IMR-90 (cell line): ENCODE results near the gene CAPN9. TPM values are rescaled to one million over a fixed set of nuclear protein-coding genes. Genes with fewer than 3 reads are reported as not detected.

Experiments
- ATAC-seq: fragments of 200-7000 bp; cut with Tn5 transposase; 2 replicates; pipeline ENCODE4 v1.9.1; 2020; ENCODE audit warnings: low read depth, mild to moderate bottlenecking, moderate library complexity
- BruUV-seq: library from RNA; stranded (reverse); fragments of 400-500 nt; replicated peaks from 2 replicates; lab custom pipeline; 2021; lab: Mats Ljungman, UMichigan
- CTCF ChIA-PET: fragments of 300-600 bp; formaldehyde crosslinking; extraction: SDS; loops from one replicate; lab custom pipeline; 2021; ENCODE audit warnings: antibody characterized with exemption; lab: Yijun Ruan, JAX
- POLR2A ChIA-PET: fragments of 300-600 bp; sonication (Branson Sonifier 250); formaldehyde crosslinking; loops from one replicate; lab custom pipeline; 2022; ENCODE audit warnings: antibody characterized with exemption; ENCODE audit not compliant: unreplicated experiment; lab: Charles Lee
- DNase-seq: peaks from one replicate; pipeline ENCODE4 v3.0.0; 2013
- H2AFZ ChIP-seq: replicated peaks from 2 replicates; pipeline ENCODE3; 2013; ENCODE audit warnings: low read length, mild to moderate bottlenecking; ENCODE audit not compliant: poor library complexity
- H2AK5ac ChIP-seq: 2 replicates; pipeline ENCODE4 v1.6.1; 2013; ENCODE audit warnings: low read depth, low read length, inconsistent platforms
- H2AK9ac ChIP-seq: replicated peaks from 2 replicates; pipeline ENCODE3; 2013; ENCODE audit warnings: mild to moderate bottlenecking, low read depth, low read length, moderate library complexity; ENCODE audit not compliant: poor library complexity
- H2BK120ac ChIP-seq: 2 replicates; pipeline ENCODE4 v1.6.1; 2013; ENCODE audit warnings: low read depth, low read length, inconsistent platforms
- H2BK15ac ChIP-seq: 3 replicates; pipeline ENCODE4 v1.6.1; 2013; ENCODE audit warnings: low read depth, low read length, inconsistent platforms
- H2BK20ac ChIP-seq: 2 replicates; pipeline ENCODE4 v1.6.1; 2013; ENCODE audit warnings: low read depth, mild to moderate bottlenecking, inconsistent platforms, low read length, moderate library complexity
- H2BK5ac ChIP-seq: 2 replicates; pipeline ENCODE4 v1.6.1; 2013; ENCODE audit warnings: mild to moderate bottlenecking, low read depth, low read length, inconsistent platforms; ENCODE audit not compliant: poor library complexity, severe bottlenecking
- H3K14ac ChIP-seq: replicated peaks from 2 replicates; pipeline ENCODE4 v1.6.1; 2013; ENCODE audit warnings: low read depth, low read length, inconsistent platforms
- H3K18ac ChIP-seq: 2 replicates; pipeline ENCODE4 v1.6.1; 2013; ENCODE audit warnings: low read depth, low read length, control low read depth
- H3K23ac ChIP-seq: 2 replicates; pipeline ENCODE4 v1.6.1; 2013; ENCODE audit warnings: low read depth, low read length, inconsistent platforms
- H3K27ac ChIP-seq: 2 replicates; pipeline ENCODE4 v1.5.1; 2013; ENCODE audit warnings: mild to moderate bottlenecking, control low read depth, low read length; ENCODE audit not compliant: insufficient read depth
- H3K27me3 ChIP-seq: 2 replicates; pipeline ENCODE4 v1.6.1; 2013; ENCODE audit warnings: low read length; ENCODE audit not compliant: control insufficient read depth, insufficient read depth
- H3K36me3 ChIP-seq: 2 replicates; pipeline ENCODE4 v1.6.1; 2013; ENCODE audit warnings: low read length, mixed read lengths; ENCODE audit not compliant: control insufficient read depth, insufficient read depth
- H3K4ac ChIP-seq: 2 replicates; pipeline ENCODE4 v1.6.1; 2013; ENCODE audit warnings: low read depth, low read length, inconsistent platforms
- H3K4me1 ChIP-seq: 2 replicates; pipeline ENCODE4 v1.6.1; 2013; ENCODE audit warnings: low read length, mixed read lengths; ENCODE audit not compliant: control insufficient read depth, insufficient read depth
- H3K4me2 ChIP-seq: 2 replicates; pipeline ENCODE4 v1.6.1; 2013; ENCODE audit warnings: low read depth, mild to moderate bottlenecking, control low read depth, low read length, moderate library complexity
- H3K4me3 ChIP-seq: 2 replicates; pipeline ENCODE4 v1.5.1; 2013; ENCODE audit warnings: low read depth, mild to moderate bottlenecking, control low read depth, low read length, moderate library complexity; ENCODE audit not compliant: insufficient read depth
- H3K56ac ChIP-seq: 2 replicates; pipeline ENCODE4 v1.6.1; 2013; ENCODE audit warnings: low read length, inconsistent platforms; ENCODE audit not compliant: insufficient read depth; ENCODE audit errors: extremely low read depth
- H3K79me1 ChIP-seq, 2 experiments: 2 replicates each; pipeline ENCODE4 v1.6.1; 2013; ENCODE audit warnings: low read length in 2 of 2, inconsistent platforms in 1 of 2, low read depth in 1 of 2
- H3K9ac ChIP-seq: 2 replicates; pipeline ENCODE4 v1.6.1; 2013; ENCODE audit warnings: low read depth, low read length, control low read depth
- H3K9me1 ChIP-seq: 2 replicates; pipeline ENCODE4 v1.6.1; 2013; ENCODE audit warnings: low read length, inconsistent platforms; ENCODE audit not compliant: insufficient read depth
- H3K9me3 ChIP-seq: 2 replicates; pipeline ENCODE4 v1.6.1; 2013; ENCODE audit warnings: low read length; ENCODE audit not compliant: control insufficient read depth, insufficient read depth
- H4K20me1 ChIP-seq: 2 replicates; pipeline ENCODE4 v1.6.1; 2013; ENCODE audit warnings: low read length, inconsistent platforms; ENCODE audit not compliant: insufficient read depth
- H4K5ac ChIP-seq: 2 replicates; pipeline ENCODE4 v1.6.1; 2013; ENCODE audit warnings: mild to moderate bottlenecking, low read depth, low read length, control low read depth
- H4K8ac ChIP-seq, 2 experiments: 2 replicates each; pipeline ENCODE4 v1.6.1; 2013; ENCODE audit warnings: low read depth in 2 of 2, low read length in 2 of 2, control low read depth in 1 of 2, inconsistent platforms in 1 of 2
- H4K91ac ChIP-seq: 2 replicates; pipeline ENCODE4 v1.6.1; 2013; ENCODE audit warnings: low read depth, low read length, inconsistent platforms; ENCODE audit not compliant: insufficient read depth
- BHLHE40 ChIP-seq: fragments of 150-350 bp; IDR thresholded peaks from 2 replicates; pipeline ENCODE4 v1.6.1; 2016; ENCODE audit warnings: mild to moderate bottlenecking, low read depth, low read length
- CEBPB ChIP-seq: IDR thresholded peaks from 2 replicates; pipeline ENCODE4 v1.6.1; 2012; ENCODE audit warnings: low read depth, low read length, improper control_type of control experiment
- CHD1 ChIP-seq: IDR thresholded peaks from 2 replicates; pipeline ENCODE4 v1.6.1; 2012; ENCODE audit warnings: low read depth, low read length, improper control_type of control experiment
- ELK1 ChIP-seq: fragments of 150-350 bp; IDR thresholded peaks from 2 replicates; pipeline ENCODE4 v1.6.1; 2016; ENCODE audit warnings: low read depth, mild to moderate bottlenecking, low read length, moderate library complexity, borderline replicate concordance
- FOS ChIP-seq: fragments of 150-350 bp; IDR thresholded peaks from 2 replicates; pipeline ENCODE4 v1.6.1; 2016; ENCODE audit warnings: low read depth, low read length
- MAFK ChIP-seq: IDR thresholded peaks from 2 replicates; pipeline ENCODE4 v1.6.1; 2012; ENCODE audit warnings: low read depth, low read length, improper control_type of control experiment
- MAZ ChIP-seq: IDR thresholded peaks from 2 replicates; pipeline ENCODE4 v1.6.1; 2012; ENCODE audit warnings: low read depth, mild to moderate bottlenecking, low read length, improper control_type of control experiment, moderate library complexity, borderline replicate concordance
- MXI1 ChIP-seq: IDR thresholded peaks from 2 replicates; pipeline ENCODE4 v1.6.1; 2012; ENCODE audit warnings: low read depth, mild to moderate bottlenecking, low read length, moderate library complexity, borderline replicate concordance
- NFE2L2 ChIP-seq: fragments of 150-350 bp; IDR thresholded peaks from 2 replicates; pipeline ENCODE4 v1.6.1; 2016; ENCODE audit warnings: low read depth, mild to moderate bottlenecking, low read length
- POLR2A ChIP-seq: IDR thresholded peaks from 2 replicates; pipeline ENCODE4 v1.6.1; 2012; ENCODE audit warnings: mild to moderate bottlenecking, low read depth, low read length
- RAD21 ChIP-seq: IDR thresholded peaks from 2 replicates; pipeline ENCODE4 v1.6.1; 2012; ENCODE audit warnings: low read length, improper control_type of control experiment
- RCOR1 ChIP-seq: IDR thresholded peaks from 2 replicates; pipeline ENCODE4 v1.6.1; 2012; ENCODE audit warnings: mild to moderate bottlenecking, low read length, improper control_type of control experiment; ENCODE audit not compliant: insufficient replicate concordance
- RFX5 ChIP-seq: IDR thresholded peaks from 2 replicates; pipeline ENCODE4 v1.8.0; 2012; ENCODE audit warnings: low read depth, mild to moderate bottlenecking, low read length, moderate library complexity
- SMC3 ChIP-seq: fragments of 150-350 bp; IDR thresholded peaks from 2 replicates; pipeline ENCODE4 v1.6.1; 2016; ENCODE audit warnings: low read depth, mild to moderate bottlenecking, antibody characterized with exemption, low read length, moderate library complexity
- WGBS, 2 experiments: methylation state at CpG; one replicate each; pipeline versions ENCODE4 v1.1.5 to v1.1.7; 2013; ENCODE audit warnings: missing lambda C conversion rate in 2 of 2; ENCODE audit not compliant: insufficient read length in 1 of 2; ENCODE audit errors: extremely low coverage in 2 of 2; 5-methylcytosine and 5-hydroxymethylcytosine counted together
- dilution Hi-C: fragments of 300-500 bp; cut with HindIII; formaldehyde crosslinking; loops from one replicate; pipeline ENCODE4 v1.14.3; 2018; ENCODE audit warnings: low sequenced_read_pairs; ENCODE audit not compliant: unreplicated experiment
- in situ Hi-C: fragments of 300-500 bp; cut with MboI; formaldehyde crosslinking; loops from 3 replicates; pipeline ENCODE4 v1.14.3; 2019; ENCODE audit warnings: low sequenced_read_pairs, inconsistent platforms, mixed read lengths
- intact Hi-C: fragments of 100-400 bp; cut with micrococcal nuclease; formaldehyde crosslinking; loops from 2 replicates; pipeline ENCODE4 v1.10.0; 2022
- polyA plus RNA-seq, 3 experiments: library from polyadenylated mRNA; depleted of rRNA; stranded (reverse); fragments of >200 nt; gene quantifications; 2 replicates each; pipeline ENCODE4 v1.2.3, GENCODE V29; 2012; ENCODE audit warnings: low replicate concordance in 1 of 3
- total RNA-seq: library from RNA; depleted of rRNA; stranded (reverse); fragments of >200 nt; gene quantifications from 2 replicates; pipeline ENCODE4 v1.2.3, GENCODE V29; 2012
- TF ChIP-seq, protein P1 (sequence below): fragments of 150-350 bp; IDR thresholded peaks from 2 replicates; pipeline ENCODE4 v1.6.1; 2017; ENCODE audit warnings: mild to moderate bottlenecking, antibody characterized with exemption, low read length, low read depth
- TF ChIP-seq, protein P2 (sequence below): conservative IDR thresholded peaks from 2 replicates; pipeline ENCODE4 v1.5.1; 2012; ENCODE audit warnings: mild to moderate bottlenecking, low read depth, low read length, improper control_type of control experiment

Gene CAPN9
- total and polyA plus RNA-seq, 2 of the 4 experiments (the other 2 are of a cell fraction), result not detected

GRCh38 chr1:230750986-230751625 lies 3.9 kb downstream of the CAPN9 start:
- no TSS peak for BruUV-seq
- CTCF ChIA-PET, result interaction anchor here (0.6 kb wide), 1 partner anchor 517 kb away, joined by 3 read pairs; no protein-coding TSS in a partner anchor

More at GRCh38 chr1:230750986-230751625, 3.9 kb downstream of the CAPN9 start:
- H4K5ac ChIP-seq, result no peak overlapping the region
- no peak overlapping the region for H3K9ac ChIP-seq
- no peak for ATAC-seq
- TF ChIP-seq CEBPB (no peak), FOS (no peak), MAFK (no peak), RFX5 (no peak), BHLHE40 (no peak), POLR2A (no peak), ELK1 (no peak), NFE2L2 (no peak), RAD21 (no peak), CHD1 (no peak), MAZ (no peak), SMC3 (no peak), MXI1 (no peak), RCOR1 (no peak)
- TF ChIP-seq, protein P1, sequence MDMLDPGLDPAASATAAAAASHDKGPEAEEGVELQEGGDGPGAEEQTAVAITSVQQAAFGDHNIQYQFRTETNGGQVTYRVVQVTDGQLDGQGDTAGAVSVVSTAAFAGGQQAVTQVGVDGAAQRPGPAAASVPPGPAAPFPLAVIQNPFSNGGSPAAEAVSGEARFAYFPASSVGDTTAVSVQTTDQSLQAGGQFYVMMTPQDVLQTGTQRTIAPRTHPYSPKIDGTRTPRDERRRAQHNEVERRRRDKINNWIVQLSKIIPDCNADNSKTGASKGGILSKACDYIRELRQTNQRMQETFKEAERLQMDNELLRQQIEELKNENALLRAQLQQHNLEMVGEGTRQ, result no peak
- TF ChIP-seq, protein P2, sequence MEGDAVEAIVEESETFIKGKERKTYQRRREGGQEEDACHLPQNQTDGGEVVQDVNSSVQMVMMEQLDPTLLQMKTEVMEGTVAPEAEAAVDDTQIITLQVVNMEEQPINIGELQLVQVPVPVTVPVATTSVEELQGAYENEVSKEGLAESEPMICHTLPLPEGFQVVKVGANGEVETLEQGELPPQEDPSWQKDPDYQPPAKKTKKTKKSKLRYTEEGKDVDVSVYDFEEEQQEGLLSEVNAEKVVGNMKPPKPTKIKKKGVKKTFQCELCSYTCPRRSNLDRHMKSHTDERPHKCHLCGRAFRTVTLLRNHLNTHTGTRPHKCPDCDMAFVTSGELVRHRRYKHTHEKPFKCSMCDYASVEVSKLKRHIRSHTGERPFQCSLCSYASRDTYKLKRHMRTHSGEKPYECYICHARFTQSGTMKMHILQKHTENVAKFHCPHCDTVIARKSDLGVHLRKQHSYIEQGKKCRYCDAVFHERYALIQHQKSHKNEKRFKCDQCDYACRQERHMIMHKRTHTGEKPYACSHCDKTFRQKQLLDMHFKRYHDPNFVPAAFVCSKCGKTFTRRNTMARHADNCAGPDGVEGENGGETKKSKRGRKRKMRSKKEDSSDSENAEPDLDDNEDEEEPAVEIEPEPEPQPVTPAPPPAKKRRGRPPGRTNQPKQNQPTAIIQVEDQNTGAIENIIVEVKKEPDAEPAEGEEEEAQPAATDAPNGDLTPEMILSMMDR, result no peak
- H2AK9ac ChIP-seq, result no peak overlapping the region
- H3K27me3 ChIP-seq, result no peaks in the 10 kb centered on the region; the same call in 1 of the 2 replicates
- H4K91ac ChIP-seq, result no peak overlapping the region
- H3K27ac ChIP-seq, result no peak overlapping the region
- H3K4me1 ChIP-seq, result peaks cover 5% of the 10 kb centered on the region; the same call in 1 of the 2 replicates
- H3K79me1 ChIP-seq, result no peaks in the 10 kb centered on the region
- in situ Hi-C loops, result no loop called here
- H3K4me3 ChIP-seq, result no peak overlapping the region
- H3K4ac ChIP-seq, result no peak overlapping the region
- POLR2A ChIA-PET, result no interaction called here
- no peak overlapping the region for H2BK20ac ChIP-seq
- H3K4me2 ChIP-seq, result no peak overlapping the region
- no peaks in the 10 kb centered on the region for H3K9me3 ChIP-seq
- DNase-seq, result no peak
- 94% methylated on average over 2 of the region's 6 CpGs; no CpG with 5 or more reads in 1 of the 2 experiments for WGBS, 2 experiments
- H3K56ac ChIP-seq, result no peak overlapping the region
- no peak overlapping the region for H3K14ac ChIP-seq
- no peaks in the 10 kb centered on the region for H4K20me1 ChIP-seq
- dilution Hi-C loops, result no loop called here
- no peak overlapping the region for H2BK120ac ChIP-seq
- H2BK5ac ChIP-seq, result no peak overlapping the region
- H4K8ac ChIP-seq, result no peak overlapping the region
- H3K36me3 ChIP-seq, result no peaks in the 10 kb centered on the region
- H3K18ac ChIP-seq, result no peak overlapping the region
- no peak overlapping the region for H2BK15ac ChIP-seq
- H2AFZ ChIP-seq, result no peak overlapping the region
- peaks cover 3% of the 10 kb centered on the region; the same call in 1 of the 2 replicates for H3K9me1 ChIP-seq
- H2AK5ac ChIP-seq, result no peak overlapping the region
- no peak overlapping the region for H3K23ac ChIP-seq
- intact Hi-C loops, result loop anchor here (5.0 kb wide), 1 partner anchor 39 kb away; the partner anchor contains the start of gene AGT
